A673 (cell line): ENCODE data around the gene NAT10. TPM values are rescaled to one million over a fixed set of nuclear protein-coding genes. Genes with fewer than 3 reads are reported as not detected.
A peak's percentile ranks its signal among the peaks of the same experiment; 100 is the strongest.
"Not testable (repeated sequence)": the region's sequence is repeated elsewhere in the genome, so short reads cannot be mapped to it uniquely, and the experiment has no call there.

Experiments
- BruUV-seq: library from RNA; stranded (reverse); fragments of 400-500 nt; replicated peaks from 2 replicates; lab custom pipeline; 2021; lab: Mats Ljungman, UMichigan
- CTCF ChIA-PET: fragments of 300-600 bp; sonication (Branson Sonifier 250); formaldehyde crosslinking; loops from one replicate; lab custom pipeline; 2022; ENCODE audit warnings: antibody characterized with exemption; lab: Charles Lee
- POLR2A ChIA-PET: fragments of 300-600 bp; sonication (Branson Sonifier 250); formaldehyde crosslinking; loops from one replicate; lab custom pipeline; 2022; ENCODE audit warnings: antibody characterized with exemption; ENCODE audit not compliant: low non-redundant PET; lab: Charles Lee
- DNase-seq: peaks from one replicate; pipeline ENCODE4 v3.0.0-alpha.2; 2015; ENCODE audit warnings: low spot score
- H3K27ac ChIP-seq: fragments of 200-600 bp; sonication (generic); 2 replicates; pipeline ENCODE4 v1.5.1; 2016; ENCODE audit warnings: mixed run types, low read depth, mild to moderate bottlenecking, mixed read lengths, antibody characterized with exemption, low read length; ENCODE audit not compliant: poor library complexity, severe bottlenecking
- H3K27me3 ChIP-seq: fragments of 200-600 bp; sonication (generic); replicated peaks from 2 replicates; pipeline ENCODE4 v1.6.1; 2017; ENCODE audit warnings: mixed run types, low read depth, mild to moderate bottlenecking, mixed read lengths, antibody characterized with exemption, low read length; ENCODE audit not compliant: insufficient read depth, poor library complexity
- H3K36me3 ChIP-seq: fragments of 200-600 bp; sonication (generic); 2 replicates; pipeline ENCODE4 v1.6.1; 2016; ENCODE audit warnings: mixed run types, mild to moderate bottlenecking, mixed read lengths, antibody characterized with exemption, low read length; ENCODE audit not compliant: insufficient read depth, poor library complexity, severe bottlenecking
- H3K4me1 ChIP-seq: fragments of 200-600 bp; sonication (generic); 2 replicates; pipeline ENCODE4 v1.6.1; 2017; ENCODE audit warnings: mixed run types, mild to moderate bottlenecking, mixed read lengths, antibody characterized with exemption, low read length; ENCODE audit not compliant: insufficient read depth, poor library complexity, severe bottlenecking
- H3K4me3 ChIP-seq: fragments of 200-600 bp; sonication (generic); 2 replicates; pipeline ENCODE4 v1.5.1; 2016; ENCODE audit warnings: low read depth, mixed run types, mild to moderate bottlenecking, mixed read lengths, low read length; ENCODE audit not compliant: poor library complexity, severe bottlenecking
- H3K9me3 ChIP-seq: fragments of 200-600 bp; sonication (generic); 2 replicates; pipeline ENCODE4 v1.6.1; 2016; ENCODE audit warnings: mixed run types, low read depth, mild to moderate bottlenecking, mixed read lengths, antibody characterized with exemption, low read length; ENCODE audit not compliant: poor library complexity, severe bottlenecking
- EZH2 ChIP-seq: fragments of 200-600 bp; sonication (generic); IDR thresholded peaks from 2 replicates; pipeline ENCODE4 v1.6.1; 2017; ENCODE audit warnings: borderline replicate concordance, low read depth, mild to moderate bottlenecking, mixed read lengths, antibody characterized with exemption, low read length; ENCODE audit not compliant: poor library complexity, severe bottlenecking
- intact Hi-C: fragments of 100-400 bp; cut with micrococcal nuclease; formaldehyde crosslinking; loops from one replicate; pipeline ENCODE4 v1.10.0; 2022; ENCODE audit not compliant: unreplicated experiment
- total RNA-seq: library from RNA; stranded (reverse); gene quantifications from 2 replicates; pipeline ENCODE4 v1.2.3, GENCODE V29; 2021
- TF ChIP-seq, protein P1 (sequence below): fragments of 300-800, 200-600 bp; sonication (generic); conservative IDR thresholded peaks from 2 replicates; pipeline ENCODE4 v1.5.1; 2017; ENCODE audit warnings: low read depth, mild to moderate bottlenecking, antibody characterized with exemption, low read length, moderate library complexity, mixed read lengths

The NAT10 gene
- total RNA-seq, 1 experiment from 2014 or later: 192 TPM

- Histone ChIP-seq H3K36me3 (peaks cover 100% of the 10 kb centered on the region), H3K4me3 (no peak overlapping the region), H3K27ac (peak overlapping the region; percentile 0), H3K27me3 (no peaks in the 10 kb centered on the region), H3K4me1 (no peaks in the 10 kb centered on the region), H3K9me3 (no peaks in the 10 kb centered on the region)
- ChIA-PET POLR2A (no interaction called here), CTCF (no interaction called here)
- no peak for DNase-seq
- TF ChIP-seq, protein P1, sequence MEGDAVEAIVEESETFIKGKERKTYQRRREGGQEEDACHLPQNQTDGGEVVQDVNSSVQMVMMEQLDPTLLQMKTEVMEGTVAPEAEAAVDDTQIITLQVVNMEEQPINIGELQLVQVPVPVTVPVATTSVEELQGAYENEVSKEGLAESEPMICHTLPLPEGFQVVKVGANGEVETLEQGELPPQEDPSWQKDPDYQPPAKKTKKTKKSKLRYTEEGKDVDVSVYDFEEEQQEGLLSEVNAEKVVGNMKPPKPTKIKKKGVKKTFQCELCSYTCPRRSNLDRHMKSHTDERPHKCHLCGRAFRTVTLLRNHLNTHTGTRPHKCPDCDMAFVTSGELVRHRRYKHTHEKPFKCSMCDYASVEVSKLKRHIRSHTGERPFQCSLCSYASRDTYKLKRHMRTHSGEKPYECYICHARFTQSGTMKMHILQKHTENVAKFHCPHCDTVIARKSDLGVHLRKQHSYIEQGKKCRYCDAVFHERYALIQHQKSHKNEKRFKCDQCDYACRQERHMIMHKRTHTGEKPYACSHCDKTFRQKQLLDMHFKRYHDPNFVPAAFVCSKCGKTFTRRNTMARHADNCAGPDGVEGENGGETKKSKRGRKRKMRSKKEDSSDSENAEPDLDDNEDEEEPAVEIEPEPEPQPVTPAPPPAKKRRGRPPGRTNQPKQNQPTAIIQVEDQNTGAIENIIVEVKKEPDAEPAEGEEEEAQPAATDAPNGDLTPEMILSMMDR: no peak
- TF ChIP-seq EZH2: no peak
- intact Hi-C loops: no loop called here
- no TSS peak for BruUV-seq
Measured at GRCh38 chr11:34086554-34087283, 18.7 kb upstream of the NAT10 start.

DNA sequence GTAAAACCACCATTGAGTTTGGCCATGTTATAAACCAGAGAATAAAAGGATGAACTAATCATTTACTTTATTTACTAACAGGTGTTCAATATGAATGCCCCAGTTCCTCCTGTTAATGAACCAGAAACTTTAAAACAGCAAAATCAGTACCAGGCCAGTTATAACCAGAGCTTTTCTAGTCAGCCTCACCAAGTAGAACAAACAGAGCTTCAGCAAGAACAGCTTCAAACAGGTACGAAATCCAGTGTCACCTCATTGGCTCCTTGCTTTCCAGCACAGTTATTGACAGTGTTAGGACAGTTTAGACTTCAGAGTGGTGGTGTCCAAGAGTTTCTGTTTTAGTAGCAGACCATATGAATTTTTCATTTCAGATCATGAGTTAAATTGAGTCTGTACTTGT, 13.6 kb upstream of the NAT10 start:
- Histone ChIP-seq H3K4me3 (no peak overlapping the region), H3K27ac (no peak overlapping the region), H3K9me3 (no peaks in the 10 kb centered on the region), H3K4me1 (peaks cover 2% of the 10 kb centered on the region), H3K36me3 (peaks cover 100% of the 10 kb centered on the region), H3K27me3 (no peaks in the 10 kb centered on the region)
- no TSS peak for BruUV-seq
- ChIA-PET POLR2A (no interaction called here), CTCF (no interaction called here)
- no peak for DNase-seq
- no peak for TF ChIP-seq EZH2
- TF ChIP-seq, protein P1: no peak
- intact Hi-C loops: no loop called here

GRCh38 chr11:34094900-34095299, 10.5 kb upstream of the NAT10 start:
- DNase-seq, H3K4me3 ChIP-seq, H3K9me3 ChIP-seq, H3K27me3 ChIP-seq, BruUV-seq, H3K4me1 ChIP-seq, intact Hi-C loops: not testable (repeated sequence)
- POLR2A ChIA-PET: interaction anchor here (0.7 kb wide), 1 partner anchor 374 kb away, joined by 3 read pairs; no protein-coding TSS in a partner anchor
- CTCF ChIA-PET: interaction anchor here (1.1 kb wide), 1 partner anchor 373 kb away, joined by 3 read pairs; no protein-coding TSS in a partner anchor
- Histone ChIP-seq H3K36me3 (peaks cover 100% of the 10 kb centered on the region), H3K27ac (peak overlapping the region; percentile 12)
